Measurements from ENCODE around the gene SBK1.
A peak's percentile ranks its signal among the peaks of the same experiment; 100 is the strongest.
"Not testable (repeated sequence)": the region's sequence is repeated elsewhere in the genome, so short reads cannot be mapped to it uniquely, and the experiment has no call there.

The SBK1 gene

GRCh38 chr16:28291651-28292626, at the start of gene SBK1:
TSS of gene SBK1 (plus strand) at chr16:28292525. CDS start at chr16:28317392, 24,867 bp downstream.
- peak; percentile 81 for DNase-seq (ENCODE audit: low spot score)

GRCh38 chr16:28249483-28249882, 42.8 kb upstream of the SBK1 start:
- DNase-seq (ENCODE audit: low spot score), result not testable (repeated sequence)

GRCh38 chr16:28250999-28251398, 41.3 kb upstream of the SBK1 start:
- DNase-seq (ENCODE audit: low spot score), result no peak

GRCh38 chr16:28254158-28254557, 38.2 kb upstream of the SBK1 start:
- no peak for DNase-seq (ENCODE audit: low spot score)

GRCh38 chr16:28255838-28256237, 36.5 kb upstream of the SBK1 start:
- DNase-seq (ENCODE audit: low spot score), result no peak

GRCh38 chr16:28257256-28257655, 35.1 kb upstream of the SBK1 start:
- DNase-seq (ENCODE audit: low spot score), result no peak

- no peak for DNase-seq (ENCODE audit: low spot score)
These were observed 33.8 kb upstream of the SBK1 start for GRCh38 chr16:28258567-28258966.

- no peak for DNase-seq (ENCODE audit: low spot score)
These were observed 33.1 kb upstream of the SBK1 start for GRCh38 chr16:28259091-28259780.

- no peak for DNase-seq (ENCODE audit: low spot score)
These were observed 32.6 kb upstream of the SBK1 start for GRCh38 chr16:28259781-28260150.

GRCh38 chr16:28260193-28260592, 32.1 kb upstream of the SBK1 start:
- no peak for DNase-seq (ENCODE audit: low spot score)

- DNase-seq (ENCODE audit: low spot score), result no peak
These were observed 30.4 kb upstream of the SBK1 start for GRCh38 chr16:28261942-28262341.

GRCh38 chr16:28263305-28263704, 29.0 kb upstream of the SBK1 start:
- no peak for DNase-seq (ENCODE audit: low spot score)

GRCh38 chr16:28264656-28265055, 27.7 kb upstream of the SBK1 start:
- no peak for DNase-seq (ENCODE audit: low spot score)

- no peak for DNase-seq (ENCODE audit: low spot score)
These were observed 26.5 kb upstream of the SBK1 start for GRCh38 chr16:28265822-28266221.

GRCh38 chr16:28267356-28267755, 25.0 kb upstream of the SBK1 start:
- DNase-seq (ENCODE audit: low spot score), result no peak

GRCh38 chr16:28273511-28273910, 18.8 kb upstream of the SBK1 start:
- no peak for DNase-seq (ENCODE audit: low spot score)

GRCh38 chr16:28274676-28275075, 17.6 kb upstream of the SBK1 start:
- no peak for DNase-seq (ENCODE audit: low spot score)

- DNase-seq (ENCODE audit: low spot score), result no peak
These were observed 16.0 kb upstream of the SBK1 start for GRCh38 chr16:28276301-28276700.

- DNase-seq (ENCODE audit: low spot score), result peak; percentile 82
These were observed 14.6 kb upstream of the SBK1 start for GRCh38 chr16:28277537-28278388.

GRCh38 chr16:28279006-28279405, 13.3 kb upstream of the SBK1 start:
- DNase-seq (ENCODE audit: low spot score), result peak; percentile 30

GRCh38 chr16:28280881-28281836, 11.2 kb upstream of the SBK1 start:
- no peak for DNase-seq (ENCODE audit: low spot score)

Measured in CD4-positive, alpha-beta T cell treated with Interleukin-6 at 100 ng/mL for 8 hours (primary cell).